Skeletal muscle satellite cell (primary cell): Measurements from ENCODE around the gene INO80E.

Experiments
- H3K27me3 ChIP-seq: 2 replicates; pipeline ENCODE4 v1.7.0; 2013; ENCODE audit warnings: low read length; ENCODE audit not compliant: control insufficient read depth, insufficient read depth
- H3K36me3 ChIP-seq: 2 replicates; pipeline ENCODE4 v1.7.0; 2013; ENCODE audit warnings: mild to moderate bottlenecking, control low read depth, low read length; ENCODE audit not compliant: insufficient read depth
- H3K4me1 ChIP-seq: 2 replicates; pipeline ENCODE4 v1.7.0; 2013; ENCODE audit warnings: low read length; ENCODE audit not compliant: control insufficient read depth, insufficient read depth
- H3K4me2 ChIP-seq: 2 replicates; pipeline ENCODE4 v1.7.0; 2013; ENCODE audit warnings: mild to moderate bottlenecking, low read length
- H3K4me3 ChIP-seq: 2 replicates; pipeline ENCODE4 v1.7.0; 2013; ENCODE audit warnings: low read length
- H3K9ac ChIP-seq: 2 replicates; pipeline ENCODE4 v1.7.0; 2013; ENCODE audit warnings: mild to moderate bottlenecking, low read depth, low read length, moderate library complexity
- H3K9me3 ChIP-seq: replicated peaks from 2 replicates; pipeline ENCODE4 v1.7.0; 2013; ENCODE audit warnings: mild to moderate bottlenecking, control low read depth, low read length

INO80E gene

GRCh38 chr16:29978081-29978480, 18.0 kb upstream of the INO80E start:
- H3K9ac ChIP-seq = no peak overlapping the region
- no peak overlapping the region for H3K4me2 ChIP-seq
- peaks cover 58% of the 10 kb centered on the region for H3K36me3 ChIP-seq
- no peak overlapping the region for H3K4me3 ChIP-seq
- H3K9me3 ChIP-seq = no peaks in the 10 kb centered on the region
- no peaks in the 10 kb centered on the region for H3K27me3 ChIP-seq
- H3K4me1 ChIP-seq = peaks cover 30% of the 10 kb centered on the region

GRCh38 chr16:29978564-29979270, 17.3 kb upstream of the INO80E start:
- Histone ChIP-seq H3K36me3 (peaks cover 63% of the 10 kb centered on the region), H3K4me3 (no peak overlapping the region), H3K4me2 (no peak overlapping the region), H3K9me3 (no peaks in the 10 kb centered on the region), H3K27me3 (no peaks in the 10 kb centered on the region), H3K4me1 (peaks cover 27% of the 10 kb centered on the region), H3K9ac (no peak overlapping the region)

GRCh38 chr16:29982560-29983419, 13.3 kb upstream of the INO80E start:
- H3K9ac ChIP-seq = no peak overlapping the region

GRCh38 chr16:29983420-29984136, 12.5 kb upstream of the INO80E start:
- Histone ChIP-seq H3K9me3 (no peaks in the 10 kb centered on the region), H3K4me1 (no peaks in the 10 kb centered on the region), H3K9ac (no peak overlapping the region), H3K4me2 (no peak overlapping the region), H3K36me3 (peaks cover 100% of the 10 kb centered on the region), H3K27me3 (no peaks in the 10 kb centered on the region), H3K4me3 (no peak overlapping the region)

More at GRCh38 chr16:29982560-29983419, 13.3 kb upstream of the INO80E start:
- Histone ChIP-seq H3K4me3 (no peak overlapping the region), H3K9me3 (no peaks in the 10 kb centered on the region), H3K4me1 (no peaks in the 10 kb centered on the region), H3K36me3 (peaks cover 100% of the 10 kb centered on the region), H3K27me3 (no peaks in the 10 kb centered on the region), H3K4me2 (no peak overlapping the region)

GRCh38 chr16:29984137-29984763, 11.8 kb upstream of the INO80E start:
- H3K4me1 ChIP-seq = no peaks in the 10 kb centered on the region
- H3K4me3 ChIP-seq = no peak overlapping the region
- no peaks in the 10 kb centered on the region for H3K27me3 ChIP-seq
- H3K4me2 ChIP-seq = no peak overlapping the region
- peaks cover 100% of the 10 kb centered on the region for H3K36me3 ChIP-seq
- H3K9me3 ChIP-seq = no peaks in the 10 kb centered on the region
- no peak overlapping the region for H3K9ac ChIP-seq

GRCh38 chr16:29984764-29985147, 11.3 kb upstream of the INO80E start:
- H3K27me3 ChIP-seq = no peaks in the 10 kb centered on the region
- H3K36me3 ChIP-seq = peaks cover 100% of the 10 kb centered on the region
- no peak overlapping the region for H3K4me2 ChIP-seq
- H3K4me3 ChIP-seq = no peak overlapping the region
- H3K9ac ChIP-seq = no peak overlapping the region
- H3K9me3 ChIP-seq = no peaks in the 10 kb centered on the region
- H3K4me1 ChIP-seq = no peaks in the 10 kb centered on the region

- Histone ChIP-seq H3K4me3 (no peak overlapping the region), H3K4me2 (no peak overlapping the region), H3K36me3 (peaks cover 98% of the 10 kb centered on the region), H3K9me3 (no peaks in the 10 kb centered on the region), H3K9ac (no peak overlapping the region), H3K4me1 (no peaks in the 10 kb centered on the region), H3K27me3 (no peaks in the 10 kb centered on the region)
These were observed 10.7 kb upstream of the INO80E start for GRCh38 chr16:29985271-29985811.

GRCh38 chr16:29986231-29986630, 9.8 kb upstream of the INO80E start:
- Histone ChIP-seq H3K4me1 (no peaks in the 10 kb centered on the region), H3K9ac (no peak overlapping the region), H3K9me3 (no peaks in the 10 kb centered on the region), H3K4me2 (no peak overlapping the region), H3K36me3 (peaks cover 90% of the 10 kb centered on the region), H3K27me3 (no peaks in the 10 kb centered on the region), H3K4me3 (no peak overlapping the region)

- Histone ChIP-seq H3K9ac (no peak overlapping the region), H3K27me3 (no peaks in the 10 kb centered on the region), H3K9me3 (no peaks in the 10 kb centered on the region), H3K4me1 (no peaks in the 10 kb centered on the region), H3K4me3 (no peak overlapping the region), H3K36me3 (peaks cover 90% of the 10 kb centered on the region), H3K4me2 (no peak overlapping the region)
These were observed 9.1 kb upstream of the INO80E start for GRCh38 chr16:29986931-29987330.

GRCh38 chr16:29987371-29988085, 8.5 kb upstream of the INO80E start:
- no peak overlapping the region for H3K4me3 ChIP-seq
- no peaks in the 10 kb centered on the region for H3K4me1 ChIP-seq
- peaks cover 90% of the 10 kb centered on the region for H3K36me3 ChIP-seq
- no peaks in the 10 kb centered on the region for H3K9me3 ChIP-seq
- no peaks in the 10 kb centered on the region for H3K27me3 ChIP-seq
- no peak overlapping the region for H3K4me2 ChIP-seq
- no peak overlapping the region for H3K9ac ChIP-seq
